GM12864 (cell line): ENCODE measurements around the gene CKS1B.

Experiments
- DNase-seq: peaks from one replicate; pipeline ENCODE4 v3.0.0-alpha.2; 2011; ENCODE audit warnings: low read depth
- H3K4me3 ChIP-seq: 2 replicates; pipeline ENCODE4 v1.5.1; 2011; ENCODE audit warnings: mild to moderate bottlenecking, low read depth, low read length, control low read depth
- TF ChIP-seq, protein P1 (sequence below): IDR thresholded peaks from 2 replicates; pipeline ENCODE4 v1.5.1; 2011; ENCODE audit warnings: low read depth, mild to moderate bottlenecking, moderate library complexity, low read length, control low read depth, inconsistent platforms; ENCODE audit errors: missing control alignments

The CKS1B gene

DNA sequence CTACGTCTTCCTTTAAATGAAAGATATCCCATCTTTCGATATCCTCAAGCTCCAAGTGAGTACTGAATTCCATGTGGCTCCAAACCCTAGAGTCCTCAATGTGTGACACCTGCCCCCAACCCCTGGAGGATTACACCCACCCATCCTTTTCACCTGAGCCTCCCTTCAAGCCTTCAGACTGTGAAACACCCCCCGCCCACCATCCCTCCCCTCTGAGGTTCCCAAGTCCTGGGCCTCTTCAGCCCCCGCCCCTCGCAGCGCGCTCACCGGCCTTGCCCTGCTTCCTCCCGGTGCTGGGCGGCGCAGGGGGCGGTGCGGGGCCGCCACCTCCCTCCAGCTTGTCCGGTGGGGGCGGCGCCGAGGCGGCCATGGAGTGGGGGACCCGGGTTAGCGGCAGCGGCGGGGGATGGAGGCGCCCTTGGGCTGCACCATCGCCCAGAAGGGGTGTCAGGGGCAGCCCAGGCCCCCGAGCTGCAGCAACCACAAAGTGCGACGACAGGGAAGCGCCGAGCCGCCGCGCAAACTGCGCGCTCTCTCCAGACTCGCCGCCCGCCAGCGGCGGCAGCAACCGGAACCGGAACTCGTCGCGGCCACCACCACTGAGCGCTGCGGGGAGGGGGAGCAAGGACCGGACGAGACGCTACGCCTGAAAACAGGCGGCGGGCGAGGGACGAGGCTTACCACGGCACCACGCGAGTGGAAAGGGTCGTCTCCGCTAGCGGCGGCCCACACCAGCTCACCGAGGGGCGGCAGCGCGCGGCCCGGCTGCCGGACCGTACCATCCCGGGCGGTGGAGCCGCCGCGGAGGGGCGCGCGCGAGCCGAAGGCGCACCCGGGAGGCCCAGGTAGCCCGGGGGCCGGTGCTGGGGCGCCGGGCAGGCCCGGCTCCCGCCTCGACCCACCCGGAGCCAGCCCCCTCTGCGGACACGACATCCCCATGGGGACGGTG, 13.0 kb upstream of the CKS1B start, which contains the start of gene PYGO2:
PYGO2 (minus strand) TSS at position 576 of the 949 bp plus-strand sequence; CDS start at position 370, 206 bp downstream.
- no peak for DNase-seq
- H3K4me3 ChIP-seq: peak within 1 kb of the TSS; percentile 67
- TF ChIP-seq, protein P1, sequence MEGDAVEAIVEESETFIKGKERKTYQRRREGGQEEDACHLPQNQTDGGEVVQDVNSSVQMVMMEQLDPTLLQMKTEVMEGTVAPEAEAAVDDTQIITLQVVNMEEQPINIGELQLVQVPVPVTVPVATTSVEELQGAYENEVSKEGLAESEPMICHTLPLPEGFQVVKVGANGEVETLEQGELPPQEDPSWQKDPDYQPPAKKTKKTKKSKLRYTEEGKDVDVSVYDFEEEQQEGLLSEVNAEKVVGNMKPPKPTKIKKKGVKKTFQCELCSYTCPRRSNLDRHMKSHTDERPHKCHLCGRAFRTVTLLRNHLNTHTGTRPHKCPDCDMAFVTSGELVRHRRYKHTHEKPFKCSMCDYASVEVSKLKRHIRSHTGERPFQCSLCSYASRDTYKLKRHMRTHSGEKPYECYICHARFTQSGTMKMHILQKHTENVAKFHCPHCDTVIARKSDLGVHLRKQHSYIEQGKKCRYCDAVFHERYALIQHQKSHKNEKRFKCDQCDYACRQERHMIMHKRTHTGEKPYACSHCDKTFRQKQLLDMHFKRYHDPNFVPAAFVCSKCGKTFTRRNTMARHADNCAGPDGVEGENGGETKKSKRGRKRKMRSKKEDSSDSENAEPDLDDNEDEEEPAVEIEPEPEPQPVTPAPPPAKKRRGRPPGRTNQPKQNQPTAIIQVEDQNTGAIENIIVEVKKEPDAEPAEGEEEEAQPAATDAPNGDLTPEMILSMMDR: peak; percentile 65

DNA sequence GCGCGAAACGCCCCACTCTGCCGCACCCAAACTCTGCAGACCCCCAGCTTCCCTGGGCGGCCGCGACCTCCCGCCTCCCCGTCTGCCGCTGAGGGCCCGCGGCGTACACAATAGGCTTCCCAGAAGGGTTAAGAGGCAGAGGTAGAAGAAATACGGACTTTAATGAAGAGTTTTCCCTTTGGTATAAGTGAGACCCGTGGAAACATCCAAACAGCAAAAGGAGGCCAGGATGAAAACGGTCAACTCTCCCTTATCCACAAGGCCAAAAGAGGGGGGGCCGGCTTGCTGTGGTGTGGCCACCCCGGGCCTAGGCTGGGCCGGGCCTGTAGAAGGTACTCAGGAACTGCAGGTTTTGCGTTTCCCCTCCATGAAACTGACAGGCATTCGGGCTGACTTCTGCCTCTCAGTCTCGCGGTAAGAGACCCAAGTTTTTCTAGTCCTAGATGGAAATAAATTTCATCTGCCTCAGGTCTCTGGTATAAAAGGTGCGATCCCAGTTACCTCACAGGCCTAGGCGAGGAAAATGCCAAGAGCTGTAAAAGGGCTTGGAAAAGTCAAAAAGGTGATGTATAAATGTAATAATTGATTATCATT, 12.2 kb upstream of the CKS1B start:
- no peak for DNase-seq
- TF ChIP-seq, protein P1: no peak
- peak overlapping the region; percentile 67 for H3K4me3 ChIP-seq

DNA sequence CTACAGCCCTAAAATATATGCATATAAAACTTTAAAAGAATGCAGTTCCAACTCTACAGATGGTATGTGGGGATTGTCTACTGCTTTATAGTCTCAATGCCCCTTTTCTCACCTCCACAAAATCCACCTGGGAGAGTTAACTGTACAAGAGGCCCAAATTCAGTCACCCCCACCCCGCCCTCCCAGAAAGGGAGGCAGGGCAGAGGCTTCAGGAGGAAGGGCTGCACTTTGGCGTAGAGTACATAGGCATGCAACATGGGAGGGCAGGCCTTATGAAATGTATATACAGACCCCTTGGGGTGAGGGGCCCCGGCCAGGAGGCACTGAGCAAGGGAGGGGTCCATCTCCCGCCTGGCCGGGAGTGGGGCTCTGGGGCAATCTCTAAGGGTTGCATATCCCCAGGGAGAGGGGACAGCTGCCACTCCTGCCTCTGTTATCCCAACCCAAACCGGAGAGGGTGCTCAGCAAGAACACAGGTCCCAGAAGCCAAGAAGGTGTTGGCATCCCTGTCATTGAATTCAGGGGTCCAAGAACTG, 11.6 kb upstream of the CKS1B start:
- DNase-seq: no peak
- H3K4me3 ChIP-seq: peak overlapping the region; percentile 67; the same call in 1 of the 2 replicates
- TF ChIP-seq, protein P1: no peak

DNA sequence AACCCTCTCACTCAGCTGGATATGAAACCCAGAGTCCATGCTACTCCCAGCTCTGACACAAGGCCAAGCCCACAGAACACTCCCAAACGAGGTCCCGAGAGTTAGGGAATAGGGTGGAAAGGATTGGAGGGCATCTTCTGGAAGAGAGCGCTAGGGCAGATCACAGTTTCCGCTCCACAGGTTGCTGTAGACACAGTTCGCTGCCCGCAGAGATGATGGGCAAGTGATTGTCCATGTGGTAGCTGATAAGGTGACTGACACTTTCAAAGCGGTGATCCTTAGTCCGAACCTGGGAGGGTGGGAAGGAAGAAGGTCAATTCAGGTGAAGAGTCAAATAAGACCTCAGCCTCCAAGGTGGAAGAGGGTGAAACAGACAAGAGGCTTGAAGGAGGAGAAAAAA, 10.8 kb upstream of the CKS1B start:
- no peak overlapping the region for H3K4me3 ChIP-seq
- DNase-seq: no peak
- TF ChIP-seq, protein P1: no peak

DNA sequence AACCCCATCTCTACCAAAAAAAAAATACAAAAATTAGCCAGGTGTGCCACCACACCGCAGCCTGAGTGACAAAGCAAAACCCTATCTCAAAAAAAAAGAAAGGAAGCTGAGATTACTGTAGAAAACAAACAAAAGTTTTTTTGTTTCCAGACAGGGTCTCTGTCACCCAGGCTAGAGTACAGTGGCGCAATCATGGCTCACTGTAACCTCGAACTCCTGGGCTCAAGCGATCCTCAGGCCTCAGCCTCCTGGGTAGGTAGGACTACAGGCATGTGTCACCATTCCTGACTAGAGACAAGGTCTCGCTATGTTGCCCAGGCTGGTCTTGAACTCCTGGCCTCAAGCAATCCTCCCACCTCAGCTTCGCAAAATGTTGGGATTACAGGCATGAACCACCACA, 10.1 kb upstream of the CKS1B start:
- TF ChIP-seq, protein P1: no peak
- no peak overlapping the region for H3K4me3 ChIP-seq
- no peak for DNase-seq

DNA sequence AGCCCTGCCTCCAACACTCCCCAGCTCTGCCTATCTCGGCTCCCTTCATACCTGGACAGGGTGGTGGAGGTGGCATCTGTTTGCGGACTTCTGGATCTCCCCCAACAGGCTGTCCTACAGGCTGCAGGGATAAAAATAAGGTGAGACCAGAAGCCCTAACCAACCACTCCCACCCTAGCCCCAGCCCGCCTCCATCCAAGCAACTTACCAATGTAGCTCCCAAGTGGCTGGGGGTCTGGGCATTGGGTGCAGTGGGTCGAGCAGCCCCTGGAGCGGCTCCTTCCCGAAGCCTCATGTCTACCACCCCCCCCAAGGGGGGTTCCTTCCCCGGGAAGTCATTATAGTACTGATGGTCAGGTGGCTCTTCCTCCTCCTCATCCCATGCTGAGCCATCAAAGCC, 8.4 kb upstream of the CKS1B start:
- no peak overlapping the region for H3K4me3 ChIP-seq
- DNase-seq: no peak
- TF ChIP-seq, protein P1: no peak
